Measurements from ENCODE around the gene NAA10.

The NAA10 gene

GRCh38 chrX:153948002-153948466 is 13.2 kb upstream of the NAA10 start:
- DNase-seq = no peak

DNA sequence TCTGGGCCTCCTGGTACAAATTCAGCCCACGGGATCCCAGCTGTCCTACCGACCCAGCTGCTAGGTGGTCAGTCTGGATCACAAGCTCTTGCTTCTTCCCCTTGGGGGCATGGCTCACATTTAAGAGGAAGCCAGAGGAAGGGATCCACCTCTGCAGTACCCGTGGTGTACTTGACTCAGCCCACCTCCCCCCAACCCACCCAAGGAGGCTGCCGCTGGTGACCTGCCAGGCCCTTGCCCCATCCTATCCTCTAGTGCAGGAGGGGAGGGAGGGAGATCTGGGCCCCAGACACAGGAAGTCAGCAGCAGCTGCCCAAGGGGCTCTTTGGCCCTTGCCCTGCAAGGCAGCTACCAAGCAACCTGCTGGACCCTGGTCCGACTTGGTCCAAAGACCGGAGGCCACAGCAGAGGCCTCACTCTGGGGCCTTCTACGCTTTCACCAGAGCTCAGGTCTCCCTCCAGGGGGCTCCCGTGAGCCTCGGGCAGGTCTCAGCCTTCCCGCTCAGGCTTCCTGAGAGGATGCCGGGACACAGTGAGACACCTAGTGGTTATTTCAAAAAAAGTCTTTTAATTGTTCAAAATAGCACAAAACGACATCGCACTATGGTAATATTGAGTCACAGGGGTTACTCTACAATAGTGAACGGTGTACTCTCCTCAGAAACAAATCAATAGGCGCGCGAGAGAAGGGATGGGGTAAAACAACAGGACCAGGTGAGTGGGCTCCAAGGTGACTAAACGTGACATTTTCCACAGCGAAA is 12.4 kb upstream of the NAA10 start:
- peak; percentile 73 for DNase-seq

DNA sequence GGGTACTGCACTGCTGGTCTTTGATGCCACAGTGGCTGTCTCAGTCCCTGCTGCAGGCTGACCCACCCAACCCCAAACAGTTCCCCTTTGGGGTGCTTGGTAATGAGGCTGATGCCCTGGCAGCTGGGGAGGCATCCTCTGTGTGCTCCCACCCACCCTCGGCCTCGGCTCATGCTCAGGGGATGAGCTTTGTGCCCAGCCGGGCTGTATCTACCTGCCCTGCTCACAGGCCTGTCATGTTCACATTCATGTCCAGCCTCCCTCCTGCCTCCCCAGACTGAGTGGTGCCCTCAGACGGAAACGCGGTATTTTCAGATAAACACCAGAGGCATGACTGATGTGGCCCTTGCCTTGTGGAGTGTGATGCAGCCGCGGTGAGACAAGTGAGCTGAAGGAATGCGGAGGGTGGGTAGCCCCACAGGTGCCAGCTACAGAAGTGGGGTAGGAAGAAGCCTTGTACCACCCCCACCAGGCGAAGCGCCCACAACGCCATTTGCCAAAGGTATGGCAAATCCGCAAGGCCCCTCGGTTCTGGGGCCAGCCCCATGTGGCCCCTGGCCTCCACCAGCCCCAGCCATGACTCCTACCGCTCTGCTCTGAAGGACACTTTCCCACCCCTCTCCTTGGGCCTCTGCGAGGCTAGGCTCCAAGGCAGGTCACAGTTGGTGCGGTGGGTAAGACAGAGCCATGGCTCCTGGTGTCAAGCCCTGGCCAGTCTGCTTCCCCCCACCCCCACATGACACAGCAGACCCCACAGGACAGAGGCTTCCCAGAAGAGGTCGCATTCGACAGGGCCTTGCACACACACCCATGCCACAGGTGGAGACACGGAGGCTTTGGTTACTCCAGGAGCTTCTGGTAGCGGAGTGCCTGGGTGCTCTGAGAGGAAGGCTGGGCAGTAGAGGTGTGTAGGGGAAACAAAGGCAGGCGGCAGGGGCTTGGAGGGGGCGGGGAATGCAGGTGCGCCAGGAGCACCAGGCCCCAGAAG is 11.4 kb upstream of the NAA10 start:
- DNase-seq = no peak

DNA sequence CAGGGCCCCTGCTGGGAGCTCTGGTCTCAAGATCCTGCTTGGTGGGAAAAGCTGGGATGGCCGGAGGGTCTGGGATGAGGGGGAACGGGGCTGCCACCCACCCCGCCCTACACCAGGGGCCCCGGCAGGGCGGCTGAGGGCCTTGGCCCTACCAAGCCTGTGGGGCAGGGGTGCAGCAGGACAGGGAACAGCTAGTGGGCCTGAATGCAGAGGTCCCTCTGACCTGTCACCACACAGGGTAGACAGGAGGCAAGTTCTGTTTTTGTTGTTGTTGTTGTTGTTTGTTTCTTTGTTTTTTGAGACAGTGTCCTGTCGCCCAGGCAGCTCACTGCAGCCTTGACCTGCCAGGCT is 9.9 kb upstream of the NAA10 start:
- DNase-seq = no peak

DNA sequence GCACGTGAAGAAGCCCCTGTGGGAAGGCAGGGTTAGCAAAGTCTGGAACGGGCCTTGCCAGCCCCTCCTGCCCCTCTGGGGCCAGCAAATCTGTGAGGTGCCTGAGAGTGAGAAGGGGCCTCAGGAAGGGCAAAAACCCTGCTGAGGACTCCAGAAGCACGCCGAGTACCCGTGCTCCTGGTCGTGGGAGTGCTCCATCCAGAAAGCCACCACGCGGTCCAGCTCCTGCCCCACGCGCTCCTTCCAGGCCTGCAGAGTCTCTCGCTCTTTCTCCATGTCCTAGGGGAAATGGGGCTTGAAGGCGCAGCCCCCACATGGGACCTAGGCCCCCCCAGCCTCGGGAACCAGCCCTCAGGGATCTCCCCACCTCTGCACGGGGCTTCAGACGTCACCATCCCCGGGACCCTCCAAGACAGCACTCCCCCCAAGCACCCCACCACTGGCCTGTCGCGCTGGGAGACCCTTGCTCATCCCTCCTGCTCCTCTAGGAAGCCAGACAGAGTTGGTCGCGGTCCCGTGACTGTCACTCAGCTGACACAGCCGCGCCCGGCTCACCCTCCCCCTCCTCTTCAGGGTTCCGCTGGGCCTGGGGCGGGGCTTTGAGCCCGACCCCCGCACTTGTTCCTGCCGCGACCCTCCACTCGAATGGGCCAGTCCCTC is 9.4 kb upstream of the NAA10 start, which contains the start of gene RENBP:
Gene RENBP, minus strand, starts transcription at position 504 of the 660 bp plus-strand sequence. Its CDS starts 33 bp downstream, at position 471.
- DNase-seq = no peak

GRCh38 chrX:153941336-153942252 is 6.8 kb upstream of the NAA10 start:
- DNase-seq = no peak

GRCh38 chrX:153939573-153939972 is 4.7 kb upstream of the NAA10 start:
- peak; percentile 51 for DNase-seq

DNA sequence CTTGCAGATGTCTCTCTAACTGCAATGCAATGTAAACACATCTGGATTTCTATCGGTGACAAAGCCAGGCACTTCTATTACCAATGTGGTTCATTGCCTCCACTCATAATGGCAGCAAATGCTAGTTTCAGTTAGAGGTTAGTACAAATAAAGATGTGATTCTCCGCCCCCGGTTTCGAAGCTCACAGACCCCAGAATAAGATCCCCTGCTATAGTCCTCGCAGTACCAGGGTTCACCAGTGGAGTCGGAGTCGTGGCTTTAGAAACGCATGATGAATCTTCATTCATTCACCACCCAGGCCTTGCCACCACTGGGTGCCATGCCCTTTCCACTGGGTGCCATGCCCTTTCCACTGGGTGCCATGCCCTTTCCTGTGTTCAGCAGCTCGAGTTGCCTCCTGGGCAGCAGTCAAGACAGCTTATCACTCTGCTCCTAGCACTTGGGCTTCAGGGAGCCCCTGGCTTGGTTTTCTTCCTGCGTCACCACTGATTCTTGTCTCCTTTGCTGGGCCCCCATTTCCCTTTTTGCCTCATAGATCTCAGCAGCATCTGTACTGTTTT is 3.5 kb upstream of the NAA10 start:
- no peak for DNase-seq

DNA sequence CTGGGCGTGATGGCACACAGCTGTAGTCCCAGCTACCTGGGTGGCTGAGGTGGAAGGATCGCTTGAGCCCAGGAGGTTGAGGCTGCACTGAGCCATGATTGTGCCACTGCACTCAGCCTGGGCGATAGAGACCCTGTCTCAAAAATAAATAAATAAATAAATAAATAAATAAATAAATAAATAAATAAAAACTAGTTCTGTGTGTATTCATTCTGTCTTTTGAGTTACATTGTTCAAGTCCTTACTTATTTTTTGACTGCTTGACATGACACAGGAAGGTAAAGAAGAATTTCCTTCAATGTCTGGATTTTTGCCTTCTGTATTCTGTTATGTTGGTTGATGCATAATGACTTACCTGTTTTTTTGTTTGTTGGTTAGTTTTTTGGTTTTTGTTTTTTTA is 2.2 kb upstream of the NAA10 start:
- no peak for DNase-seq

DNA sequence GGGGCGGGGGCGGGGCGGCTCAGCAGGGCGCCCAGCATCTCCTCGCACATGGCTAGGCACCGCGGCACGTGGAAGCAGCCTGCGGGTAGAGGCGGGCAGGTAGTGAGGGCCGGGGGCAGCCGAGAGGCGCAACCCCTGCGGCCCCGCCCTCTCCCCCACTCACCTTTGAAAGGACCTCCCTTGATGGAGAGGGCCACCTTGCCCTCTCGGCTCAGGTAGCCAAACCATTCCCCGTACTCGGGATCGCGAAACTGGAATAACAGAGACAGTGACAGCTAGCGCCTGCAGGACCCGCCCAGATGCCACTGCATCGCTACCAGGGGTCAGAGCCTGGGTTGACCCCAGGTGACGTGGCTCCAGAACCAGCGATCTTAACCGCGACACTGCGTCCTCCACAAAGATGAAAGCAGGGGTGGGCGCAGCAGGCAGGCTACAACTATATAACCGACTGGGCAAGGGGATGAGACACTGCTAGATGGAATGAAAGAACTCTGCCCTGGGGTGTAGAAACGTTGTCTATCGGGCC is 552 bp upstream of the NAA10 start:
- DNase-seq = peak; percentile 64

GRCh38 chrX:153934148-153934761 is 582 bp downstream of the NAA10 start:
- DNase-seq = no peak

GRCh38 chrX:153933748-153934147 is 1.1 kb downstream of the NAA10 start:
- no peak for DNase-seq

- no peak for DNase-seq
Observed at GRCh38 chrX:153932220-153932915, 2.5 kb downstream of the NAA10 start.

GRCh38 chrX:153931748-153932147 is 3.1 kb downstream of the NAA10 start:
- no peak for DNase-seq

GRCh38 chrX:153931151-153931550 is 3.7 kb downstream of the NAA10 start:
- no peak for DNase-seq

GRCh38 chrX:153930011-153930910 is 4.6 kb downstream of the NAA10 start:
- DNase-seq = no peak

- DNase-seq = no peak
Observed at GRCh38 chrX:153929576-153929975, 5.3 kb downstream of the NAA10 start.

- no peak for DNase-seq
Observed at GRCh38 chrX:153928846-153929245, 6.0 kb downstream of the NAA10 start.
